ENCODE measurements around the gene LRRC61.
"Not testable (repeated sequence)": the region's sequence is repeated elsewhere in the genome, so short reads cannot be mapped to it uniquely, and the experiment has no call there.

DNA sequence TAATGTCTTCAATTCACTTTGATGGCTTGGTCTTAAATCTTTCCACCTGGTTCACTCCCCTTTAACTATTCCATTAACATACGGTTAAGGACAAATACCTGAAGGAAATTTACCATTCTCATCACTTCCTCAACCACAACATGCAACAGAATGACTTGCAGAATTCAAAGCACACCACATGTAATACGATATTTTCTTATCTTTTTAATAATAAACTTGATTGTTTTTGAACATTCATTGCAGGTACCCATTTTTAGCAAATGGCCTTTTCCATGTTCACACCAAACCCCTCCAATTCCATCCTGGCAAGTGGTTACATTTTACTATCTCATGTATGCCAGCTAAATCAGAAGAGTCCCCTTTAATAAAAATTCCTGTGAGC, 17.3 kb upstream of the LRRC61 start:
- TF ChIP-seq, protein P1, sequence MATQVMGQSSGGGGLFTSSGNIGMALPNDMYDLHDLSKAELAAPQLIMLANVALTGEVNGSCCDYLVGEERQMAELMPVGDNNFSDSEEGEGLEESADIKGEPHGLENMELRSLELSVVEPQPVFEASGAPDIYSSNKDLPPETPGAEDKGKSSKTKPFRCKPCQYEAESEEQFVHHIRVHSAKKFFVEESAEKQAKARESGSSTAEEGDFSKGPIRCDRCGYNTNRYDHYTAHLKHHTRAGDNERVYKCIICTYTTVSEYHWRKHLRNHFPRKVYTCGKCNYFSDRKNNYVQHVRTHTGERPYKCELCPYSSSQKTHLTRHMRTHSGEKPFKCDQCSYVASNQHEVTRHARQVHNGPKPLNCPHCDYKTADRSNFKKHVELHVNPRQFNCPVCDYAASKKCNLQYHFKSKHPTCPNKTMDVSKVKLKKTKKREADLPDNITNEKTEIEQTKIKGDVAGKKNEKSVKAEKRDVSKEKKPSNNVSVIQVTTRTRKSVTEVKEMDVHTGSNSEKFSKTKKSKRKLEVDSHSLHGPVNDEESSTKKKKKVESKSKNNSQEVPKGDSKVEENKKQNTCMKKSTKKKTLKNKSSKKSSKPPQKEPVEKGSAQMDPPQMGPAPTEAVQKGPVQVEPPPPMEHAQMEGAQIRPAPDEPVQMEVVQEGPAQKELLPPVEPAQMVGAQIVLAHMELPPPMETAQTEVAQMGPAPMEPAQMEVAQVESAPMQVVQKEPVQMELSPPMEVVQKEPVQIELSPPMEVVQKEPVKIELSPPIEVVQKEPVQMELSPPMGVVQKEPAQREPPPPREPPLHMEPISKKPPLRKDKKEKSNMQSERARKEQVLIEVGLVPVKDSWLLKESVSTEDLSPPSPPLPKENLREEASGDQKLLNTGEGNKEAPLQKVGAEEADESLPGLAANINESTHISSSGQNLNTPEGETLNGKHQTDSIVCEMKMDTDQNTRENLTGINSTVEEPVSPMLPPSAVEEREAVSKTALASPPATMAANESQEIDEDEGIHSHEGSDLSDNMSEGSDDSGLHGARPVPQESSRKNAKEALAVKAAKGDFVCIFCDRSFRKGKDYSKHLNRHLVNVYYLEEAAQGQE (IDR thresholded peaks at IDR 0.05; ENCODE audit: unreplicated experiment): not testable (repeated sequence)
- not testable (repeated sequence) for TF ChIP-seq NANOG (IDR thresholded peaks at IDR 0.05; ENCODE audit: borderline replicate concordance); CREB1 (CRISPR knock-in tag; IDR thresholded peaks at IDR 0.05; ENCODE audit: low read depth); EZH2phosphoT487 (IDR thresholded peaks at IDR 0.05; ENCODE audit: unreplicated experiment); EZH2 (IDR thresholded peaks at IDR 0.05; ENCODE audit: low read depth, unreplicated experiment); POLR2AphosphoS5 (IDR thresholded peaks at IDR 0.05; ENCODE audit: low read depth); JUNB (IDR thresholded peaks at IDR 0.05; ENCODE audit: unreplicated experiment); STAT1 (IDR thresholded peaks at IDR 0.05; ENCODE audit: unreplicated experiment); ZNF331 (CRISPR knock-in tag; IDR thresholded peaks at IDR 0.05; ENCODE audit: low read depth); ZNF114 (CRISPR knock-in tag; IDR thresholded peaks at IDR 0.05)
- TF ChIP-seq, protein P2, sequence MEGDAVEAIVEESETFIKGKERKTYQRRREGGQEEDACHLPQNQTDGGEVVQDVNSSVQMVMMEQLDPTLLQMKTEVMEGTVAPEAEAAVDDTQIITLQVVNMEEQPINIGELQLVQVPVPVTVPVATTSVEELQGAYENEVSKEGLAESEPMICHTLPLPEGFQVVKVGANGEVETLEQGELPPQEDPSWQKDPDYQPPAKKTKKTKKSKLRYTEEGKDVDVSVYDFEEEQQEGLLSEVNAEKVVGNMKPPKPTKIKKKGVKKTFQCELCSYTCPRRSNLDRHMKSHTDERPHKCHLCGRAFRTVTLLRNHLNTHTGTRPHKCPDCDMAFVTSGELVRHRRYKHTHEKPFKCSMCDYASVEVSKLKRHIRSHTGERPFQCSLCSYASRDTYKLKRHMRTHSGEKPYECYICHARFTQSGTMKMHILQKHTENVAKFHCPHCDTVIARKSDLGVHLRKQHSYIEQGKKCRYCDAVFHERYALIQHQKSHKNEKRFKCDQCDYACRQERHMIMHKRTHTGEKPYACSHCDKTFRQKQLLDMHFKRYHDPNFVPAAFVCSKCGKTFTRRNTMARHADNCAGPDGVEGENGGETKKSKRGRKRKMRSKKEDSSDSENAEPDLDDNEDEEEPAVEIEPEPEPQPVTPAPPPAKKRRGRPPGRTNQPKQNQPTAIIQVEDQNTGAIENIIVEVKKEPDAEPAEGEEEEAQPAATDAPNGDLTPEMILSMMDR (conservative IDR thresholded peaks at IDR 0.05; ENCODE audit: low read depth in 2 of 2): not testable (repeated sequence)
- TF ChIP-seq, protein P3, sequence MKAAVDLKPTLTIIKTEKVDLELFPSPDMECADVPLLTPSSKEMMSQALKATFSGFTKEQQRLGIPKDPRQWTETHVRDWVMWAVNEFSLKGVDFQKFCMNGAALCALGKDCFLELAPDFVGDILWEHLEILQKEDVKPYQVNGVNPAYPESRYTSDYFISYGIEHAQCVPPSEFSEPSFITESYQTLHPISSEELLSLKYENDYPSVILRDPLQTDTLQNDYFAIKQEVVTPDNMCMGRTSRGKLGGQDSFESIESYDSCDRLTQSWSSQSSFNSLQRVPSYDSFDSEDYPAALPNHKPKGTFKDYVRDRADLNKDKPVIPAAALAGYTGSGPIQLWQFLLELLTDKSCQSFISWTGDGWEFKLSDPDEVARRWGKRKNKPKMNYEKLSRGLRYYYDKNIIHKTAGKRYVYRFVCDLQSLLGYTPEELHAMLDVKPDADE (IDR thresholded peaks at IDR 0.05): not testable (repeated sequence)
- TF ChIP-seq, protein P4, sequence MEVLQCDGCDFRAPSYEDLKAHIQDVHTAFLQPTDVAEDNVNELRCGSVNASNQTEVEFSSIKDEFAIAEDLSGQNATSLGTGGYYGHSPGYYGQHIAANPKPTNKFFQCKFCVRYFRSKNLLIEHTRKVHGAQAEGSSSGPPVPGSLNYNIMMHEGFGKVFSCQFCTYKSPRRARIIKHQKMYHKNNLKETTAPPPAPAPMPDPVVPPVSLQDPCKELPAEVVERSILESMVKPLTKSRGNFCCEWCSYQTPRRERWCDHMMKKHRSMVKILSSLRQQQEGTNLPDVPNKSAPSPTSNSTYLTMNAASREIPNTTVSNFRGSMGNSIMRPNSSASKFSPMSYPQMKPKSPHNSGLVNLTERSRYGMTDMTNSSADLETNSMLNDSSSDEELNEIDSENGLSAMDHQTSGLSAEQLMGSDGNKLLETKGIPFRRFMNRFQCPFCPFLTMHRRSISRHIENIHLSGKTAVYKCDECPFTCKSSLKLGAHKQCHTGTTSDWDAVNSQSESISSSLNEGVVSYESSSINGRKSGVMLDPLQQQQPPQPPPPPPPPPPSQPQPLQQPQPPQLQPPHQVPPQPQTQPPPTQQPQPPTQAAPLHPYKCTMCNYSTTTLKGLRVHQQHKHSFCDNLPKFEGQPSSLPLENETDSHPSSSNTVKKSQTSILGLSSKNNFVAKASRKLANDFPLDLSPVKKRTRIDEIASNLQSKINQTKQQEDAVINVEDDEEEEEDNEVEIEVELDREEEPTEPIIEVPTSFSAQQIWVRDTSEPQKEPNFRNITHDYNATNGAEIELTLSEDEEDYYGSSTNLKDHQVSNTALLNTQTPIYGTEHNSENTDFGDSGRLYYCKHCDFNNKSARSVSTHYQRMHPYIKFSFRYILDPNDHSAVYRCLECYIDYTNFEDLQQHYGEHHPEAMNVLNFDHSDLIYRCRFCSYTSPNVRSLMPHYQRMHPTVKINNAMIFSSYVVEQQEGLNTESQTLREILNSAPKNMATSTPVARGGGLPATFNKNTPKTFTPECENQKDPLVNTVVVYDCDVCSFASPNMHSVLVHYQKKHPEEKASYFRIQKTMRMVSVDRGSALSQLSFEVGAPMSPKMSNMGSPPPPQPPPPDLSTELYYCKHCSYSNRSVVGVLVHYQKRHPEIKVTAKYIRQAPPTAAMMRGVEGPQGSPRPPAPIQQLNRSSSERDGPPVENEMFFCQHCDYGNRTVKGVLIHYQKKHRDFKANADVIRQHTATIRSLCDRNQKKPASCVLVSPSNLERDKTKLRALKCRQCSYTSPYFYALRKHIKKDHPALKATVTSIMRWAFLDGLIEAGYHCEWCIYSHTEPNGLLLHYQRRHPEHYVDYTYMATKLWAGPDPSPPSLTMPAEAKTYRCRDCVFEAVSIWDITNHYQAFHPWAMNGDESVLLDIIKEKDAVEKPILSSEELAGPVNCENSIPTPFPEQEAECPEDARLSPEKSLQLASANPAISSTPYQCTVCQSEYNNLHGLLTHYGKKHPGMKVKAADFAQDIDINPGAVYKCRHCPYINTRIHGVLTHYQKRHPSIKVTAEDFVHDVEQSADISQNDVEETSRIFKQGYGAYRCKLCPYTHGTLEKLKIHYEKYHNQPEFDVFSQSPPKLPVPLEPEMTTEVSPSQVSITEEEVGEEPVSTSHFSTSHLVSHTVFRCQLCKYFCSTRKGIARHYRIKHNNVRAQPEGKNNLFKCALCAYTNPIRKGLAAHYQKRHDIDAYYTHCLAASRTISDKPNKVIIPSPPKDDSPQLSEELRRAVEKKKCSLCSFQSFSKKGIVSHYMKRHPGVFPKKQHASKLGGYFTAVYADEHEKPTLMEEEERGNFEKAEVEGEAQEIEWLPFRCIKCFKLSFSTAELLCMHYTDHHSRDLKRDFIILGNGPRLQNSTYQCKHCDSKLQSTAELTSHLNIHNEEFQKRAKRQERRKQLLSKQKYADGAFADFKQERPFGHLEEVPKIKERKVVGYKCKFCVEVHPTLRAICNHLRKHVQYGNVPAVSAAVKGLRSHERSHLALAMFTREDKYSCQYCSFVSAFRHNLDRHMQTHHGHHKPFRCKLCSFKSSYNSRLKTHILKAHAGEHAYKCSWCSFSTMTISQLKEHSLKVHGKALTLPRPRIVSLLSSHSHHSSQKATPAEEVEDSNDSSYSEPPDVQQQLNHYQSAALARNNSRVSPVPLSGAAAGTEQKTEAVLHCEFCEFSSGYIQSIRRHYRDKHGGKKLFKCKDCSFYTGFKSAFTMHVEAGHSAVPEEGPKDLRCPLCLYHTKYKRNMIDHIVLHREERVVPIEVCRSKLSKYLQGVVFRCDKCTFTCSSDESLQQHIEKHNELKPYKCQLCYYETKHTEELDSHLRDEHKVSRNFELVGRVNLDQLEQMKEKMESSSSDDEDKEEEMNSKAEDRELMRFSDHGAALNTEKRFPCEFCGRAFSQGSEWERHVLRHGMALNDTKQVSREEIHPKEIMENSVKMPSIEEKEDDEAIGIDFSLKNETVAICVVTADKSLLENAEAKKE (CRISPR knock-in tag; IDR thresholded peaks at IDR 0.05): not testable (repeated sequence)
